HL-60 (cell line): ENCODE data around the gene ZNF341.

Experiments used
- CTCF ChIP-seq: IDR thresholded peaks from one replicate; pipeline ENCODE4 v1.5.1; 2011; ENCODE audit warnings: low read length, control low read depth, inconsistent platforms; ENCODE audit not compliant: insufficient read depth
- GABPA ChIP-seq: IDR thresholded peaks from 2 replicates; pipeline ENCODE4 v1.6.1; 2012; ENCODE audit warnings: low read depth
- POLR2AphosphoS5 ChIP-seq: IDR thresholded peaks from 2 replicates; pipeline ENCODE4 v1.6.1; 2012; ENCODE audit warnings: low read depth
- TF ChIP-seq, protein P1 (sequence below): IDR thresholded peaks from 2 replicates; pipeline ENCODE4 v1.6.1; 2012; ENCODE audit warnings: low read depth; ENCODE audit not compliant: insufficient replicate concordance

GRCh38 chr20:33821270-33821836 lies 89.6 kb downstream of the ZNF341 start:
- TF ChIP-seq GABPA (no peak), CTCF (no peak), POLR2AphosphoS5 (no peak)
- TF ChIP-seq, protein P1, sequence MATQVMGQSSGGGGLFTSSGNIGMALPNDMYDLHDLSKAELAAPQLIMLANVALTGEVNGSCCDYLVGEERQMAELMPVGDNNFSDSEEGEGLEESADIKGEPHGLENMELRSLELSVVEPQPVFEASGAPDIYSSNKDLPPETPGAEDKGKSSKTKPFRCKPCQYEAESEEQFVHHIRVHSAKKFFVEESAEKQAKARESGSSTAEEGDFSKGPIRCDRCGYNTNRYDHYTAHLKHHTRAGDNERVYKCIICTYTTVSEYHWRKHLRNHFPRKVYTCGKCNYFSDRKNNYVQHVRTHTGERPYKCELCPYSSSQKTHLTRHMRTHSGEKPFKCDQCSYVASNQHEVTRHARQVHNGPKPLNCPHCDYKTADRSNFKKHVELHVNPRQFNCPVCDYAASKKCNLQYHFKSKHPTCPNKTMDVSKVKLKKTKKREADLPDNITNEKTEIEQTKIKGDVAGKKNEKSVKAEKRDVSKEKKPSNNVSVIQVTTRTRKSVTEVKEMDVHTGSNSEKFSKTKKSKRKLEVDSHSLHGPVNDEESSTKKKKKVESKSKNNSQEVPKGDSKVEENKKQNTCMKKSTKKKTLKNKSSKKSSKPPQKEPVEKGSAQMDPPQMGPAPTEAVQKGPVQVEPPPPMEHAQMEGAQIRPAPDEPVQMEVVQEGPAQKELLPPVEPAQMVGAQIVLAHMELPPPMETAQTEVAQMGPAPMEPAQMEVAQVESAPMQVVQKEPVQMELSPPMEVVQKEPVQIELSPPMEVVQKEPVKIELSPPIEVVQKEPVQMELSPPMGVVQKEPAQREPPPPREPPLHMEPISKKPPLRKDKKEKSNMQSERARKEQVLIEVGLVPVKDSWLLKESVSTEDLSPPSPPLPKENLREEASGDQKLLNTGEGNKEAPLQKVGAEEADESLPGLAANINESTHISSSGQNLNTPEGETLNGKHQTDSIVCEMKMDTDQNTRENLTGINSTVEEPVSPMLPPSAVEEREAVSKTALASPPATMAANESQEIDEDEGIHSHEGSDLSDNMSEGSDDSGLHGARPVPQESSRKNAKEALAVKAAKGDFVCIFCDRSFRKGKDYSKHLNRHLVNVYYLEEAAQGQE: no peak
